ENCODE measurements around the gene URM1. TPM values are rescaled to one million over a fixed set of nuclear protein-coding genes. Genes with fewer than 3 reads are reported as not detected.
"Not testable (repeated sequence)": the region's sequence is repeated elsewhere in the genome, so short reads cannot be mapped to it uniquely, and the experiment has no call there.

The URM1 gene
- polyA plus RNA-seq, 2 of the 4 experiments (the other 2 are of a cell fraction), result 43.6 to 50.6 TPM

- peak overlapping the region; percentile 48 for H3K4me2 ChIP-seq
- not testable (repeated sequence) for H3K9me3 ChIP-seq, H3K4me3 ChIP-seq, FAIRE-seq, ATAC-seq, H3K4me1 ChIP-seq
- DNase-seq (ENCODE audit: low read depth in 1 of 2, low spot score in 1 of 2), result peak in 1 of 2 experiments; percentile 38
- ChIA-PET POLR2A (interaction anchor here (0.8 kb wide), 1 partner anchor 32 kb away, joined by 3 read pairs; no protein-coding TSS in a partner anchor), CTCF (interaction anchor here (0.6 to 1.8 kb wide), 8 partner anchors 13 to 63 kb away, joined by 3 to 6 read pairs (median 3); partner anchors contain the start of genes GOLGA2 and SWI5)
- TF ChIP-seq CEBPB (IDR thresholded peaks at IDR 0.05), result 0 out of 4 replicates have a peak, but pooled peaks of 1 of the 2 experiments have one; percentile 16
- H3K27ac ChIP-seq, result 0 out of 6 replicates have a peak overlapping the region, but pooled peaks of 1 of the 2 experiments have one; percentile 89
- 82% methylated on average over 14 of the region's 15 CpGs for WGBS (ENCODE audit: missing lambda C conversion rate)
Observed at GRCh38 chr9:128338852-128339614, 32.1 kb upstream of the URM1 start.

GRCh38 chr9:128339761-128340690, 31.1 kb upstream of the URM1 start, which contains the start of gene SLC27A4:
SLC27A4 (plus strand) TSS chr9:128340527; CDS start chr9:128343133, 2,606 bp downstream.
- Histone ChIP-seq H3K4me3 (peak within 1 kb of the TSS; percentile 90), H3K4me2 (peak within 1 kb of the TSS; percentile 99), H3K4me1 (0 out of 3 replicates have a peak, but pooled peaks cover 4% of the 10 kb centered on the region), H3K9me3 (no peaks in the 10 kb centered on the region), H3K27ac (peak within 1 kb of the TSS; percentile 89 to 92)
- peak; percentile 86 to 89 for ATAC-seq
- POLR2A ChIA-PET, result interaction anchor here (1.0 to 2.0 kb wide), 4 partner anchors 10 to 45 kb away, joined by 3 to 13 read pairs (median 4); partner anchors contain the start of gene URM1
- CTCF ChIA-PET, result interaction anchor here (0.9 to 1.4 kb wide), 4 partner anchors 44 to 64 kb away, joined by 3 read pairs; partner anchors contain the start of genes GOLGA2 and SWI5
- FAIRE-seq, result no peak
- peak; percentile 81 to 93 for DNase-seq (ENCODE audit: low read depth in 1 of 2, low spot score in 1 of 2)
- 3% methylated on average over 15 of the region's 75 CpGs for WGBS (ENCODE audit: missing lambda C conversion rate)
- TF ChIP-seq SREBF2 (IDR thresholded peaks at IDR 0.05), result peak; percentile 80
- peak; percentile 89 for TF ChIP-seq TFCP2L1 (CRISPR knock-in tag; IDR thresholded peaks at IDR 0.05)
- 0 out of 2 replicates have a peak, but pooled peaks have one; percentile 23 for TF ChIP-seq EHF (CRISPR knock-in tag; IDR thresholded peaks at IDR 0.05)
- no peak for TF ChIP-seq HES2 (IDR thresholded peaks at IDR 0.05)
- TF ChIP-seq REST (IDR thresholded peaks at IDR 0.05), result no peak
- peak; percentile 40; the same call in 1 of the 2 replicates for TF ChIP-seq PHF8 (IDR thresholded peaks at IDR 0.05; ENCODE audit: borderline replicate concordance, low read depth)
- peak; percentile 80; the same call in 1 of the 2 replicates for TF ChIP-seq HMGXB4 (CRISPR knock-in tag; IDR thresholded peaks at IDR 0.05; ENCODE audit: borderline replicate concordance)
- no peak for TF ChIP-seq HOXA7 (CRISPR knock-in tag; IDR thresholded peaks at IDR 0.05)
- peak; percentile 40 to 87; a peak in 3 of 4 replicates for TF ChIP-seq CEBPB (IDR thresholded peaks at IDR 0.05)
- TF ChIP-seq KDM1A (IDR thresholded peaks at IDR 0.05; ENCODE audit: low read depth), result peak; percentile 56
- TF ChIP-seq MAX (IDR thresholded peaks at IDR 0.05), result peak; percentile 62
- TF ChIP-seq POLR2AphosphoS2 (conservative IDR thresholded peaks at IDR 0.05; ENCODE audit: low read length), result peak; percentile 99
- no peak for TF ChIP-seq TP53 (CRISPR knock-in tag; IDR thresholded peaks at IDR 0.05)
- TF ChIP-seq POLR2A (IDR thresholded peaks at IDR 0.05; ENCODE audit: low read length), result peak; percentile 57
- no peak for TF ChIP-seq RNF2 (IDR thresholded peaks at IDR 0.05; ENCODE audit: borderline replicate concordance, low read depth)
- TF ChIP-seq FOSB (CRISPR knock-in tag; IDR thresholded peaks at IDR 0.05), result no peak
- no peak; a peak in 1 of 5 replicates for TF ChIP-seq JUN (IDR thresholded peaks at IDR 0.05)
- TF ChIP-seq CHD4 (IDR thresholded peaks at IDR 0.05; ENCODE audit: borderline replicate concordance), result peak; percentile 72; the same call in 1 of the 2 replicates

Measured in A549 (cell line).